ENCODE measurements around the gene POLR2B.

Gene POLR2B

Small RNAs within 50 kb of the gene (small RNA-seq; reads per million reads assigned to genes)
- 0 reads per million in 2 experiments for gene RNU6-998P

Data from SK-N-DZ (cell line).